ENCODE data around the gene CACNA1F. TPM values are rescaled to one million over a fixed set of nuclear protein-coding genes. Genes with fewer than 3 reads are reported as not detected.

CACNA1F gene
- total RNA-seq, 1 donor from 2014 or later, result 0.25 TPM

- H3K4me1 ChIP-seq, result peaks cover 8% of the 10 kb centered on the region
- no peaks in the 10 kb centered on the region for H3K36me3 ChIP-seq
- no peak for DNase-seq (ENCODE audit: extremely low spot score in 2 of 2)
- TF ChIP-seq CTCF (IDR thresholded peaks at IDR 0.05) (no peak), POLR2A (IDR thresholded peaks at IDR 0.05) (no peak), POLR2AphosphoS5 (IDR thresholded peaks at IDR 0.05; ENCODE audit: insufficient read depth in 1 of 2, low read depth in 1 of 2) (no peak)
- no peaks in the 10 kb centered on the region for H3K9me3 ChIP-seq
- no peaks in the 10 kb centered on the region for H3K27me3 ChIP-seq
- no peak overlapping the region for H3K4me3 ChIP-seq
- intact Hi-C loops (cut with DNase I), result no loop called here
- H3K27ac ChIP-seq, result no peak overlapping the region
Measured at GRCh38 chrX:49204017-49204416, 29.1 kb downstream of the CACNA1F start.

- Histone ChIP-seq H3K9me3 (no peaks in the 10 kb centered on the region), H3K27me3 (no peaks in the 10 kb centered on the region), H3K27ac (no peak overlapping the region), H3K4me3 (no peak overlapping the region), H3K4me1 (peaks cover 8% of the 10 kb centered on the region), H3K36me3 (no peaks in the 10 kb centered on the region)
- TF ChIP-seq POLR2AphosphoS5 (IDR thresholded peaks at IDR 0.05; ENCODE audit: insufficient read depth in 1 of 2, low read depth in 1 of 2), result no peak
- TF ChIP-seq POLR2A (IDR thresholded peaks at IDR 0.05), result no peak
- TF ChIP-seq CTCF (IDR thresholded peaks at IDR 0.05), result no peak
- no peak for DNase-seq (ENCODE audit: extremely low spot score in 2 of 2)
- intact Hi-C loops (cut with DNase I), result no loop called here
Measured at GRCh38 chrX:49203536-49203935, 29.6 kb downstream of the CACNA1F start.

- Histone ChIP-seq H3K4me1 (peaks cover 8% of the 10 kb centered on the region), H3K36me3 (no peaks in the 10 kb centered on the region), H3K27me3 (no peaks in the 10 kb centered on the region), H3K9me3 (no peaks in the 10 kb centered on the region), H3K27ac (no peak overlapping the region), H3K4me3 (no peak overlapping the region)
- DNase-seq (ENCODE audit: extremely low spot score in 2 of 2), result no peak
- intact Hi-C loops (cut with DNase I), result no loop called here
- TF ChIP-seq POLR2A (IDR thresholded peaks at IDR 0.05), result no peak
- no peak for TF ChIP-seq POLR2AphosphoS5 (IDR thresholded peaks at IDR 0.05; ENCODE audit: insufficient read depth in 1 of 2, low read depth in 1 of 2)
Measured at GRCh38 chrX:49202022-49202421, 31.1 kb downstream of the CACNA1F start.

GRCh38 chrX:49199906-49200771, 33.0 kb downstream of the CACNA1F start, which contains the start of gene SYP:
TSS of gene SYP (minus strand) at chrX:49200193. CDS start at chrX:49200186, 7 bp downstream.
- Histone ChIP-seq H3K9me3 (no peaks in the 10 kb centered on the region), H3K4me3 (peak within 1 kb of the TSS; percentile 29 to 31), H3K36me3 (no peaks in the 10 kb centered on the region), H3K27ac (no peak within 1 kb of the TSS), H3K27me3 (no peaks in the 10 kb centered on the region), H3K4me1 (peaks cover 8% of the 10 kb centered on the region)
- TF ChIP-seq POLR2A (IDR thresholded peaks at IDR 0.05) (peak in 1 of 2 donors; percentile 29), POLR2AphosphoS5 (IDR thresholded peaks at IDR 0.05; ENCODE audit: insufficient read depth in 1 of 2, low read depth in 1 of 2) (peak in 1 of 2 donors; percentile 69), CTCF (IDR thresholded peaks at IDR 0.05) (no peak)
- intact Hi-C loops (cut with DNase I), result loop anchor here (10.0 kb wide), 1 partner anchor 65 kb away; the partner anchor contains the start of genes FOXP3 and PPP1R3F
- DNase-seq (ENCODE audit: extremely low spot score in 2 of 2), result no peak

GRCh38 chrX:49199315-49199595, 33.9 kb downstream of the CACNA1F start:
- intact Hi-C loops (cut with DNase I), result loop anchor here (10.0 kb wide), 1 partner anchor 66 kb away; the partner anchor contains the start of genes FOXP3 and PPP1R3F
- no peak for DNase-seq (ENCODE audit: extremely low spot score in 2 of 2)
- Histone ChIP-seq H3K4me3 (no peak overlapping the region), H3K36me3 (no peaks in the 10 kb centered on the region), H3K27ac (no peak overlapping the region), H3K9me3 (no peaks in the 10 kb centered on the region), H3K4me1 (peaks cover 8% of the 10 kb centered on the region), H3K27me3 (no peaks in the 10 kb centered on the region)
- TF ChIP-seq CTCF (IDR thresholded peaks at IDR 0.05), result no peak
- TF ChIP-seq POLR2A (IDR thresholded peaks at IDR 0.05), result no peak
- TF ChIP-seq POLR2AphosphoS5 (IDR thresholded peaks at IDR 0.05; ENCODE audit: insufficient read depth in 1 of 2, low read depth in 1 of 2), result no peak
